HG02571 (cell line): ENCODE results near the gene BANP.
"Not testable (repeated sequence)": the region's sequence is repeated elsewhere in the genome, so short reads cannot be mapped to it uniquely, and the experiment has no call there.

ENCODE experiments used
- ATAC-seq: cut with Tn5 transposase; IDR thresholded peaks from one replicate; pipeline ENCODE4 v1.9.1; 2021; ENCODE audit warnings: mild to moderate bottlenecking, moderate library complexity; ENCODE audit not compliant: unreplicated experiment

BANP gene

DNA sequence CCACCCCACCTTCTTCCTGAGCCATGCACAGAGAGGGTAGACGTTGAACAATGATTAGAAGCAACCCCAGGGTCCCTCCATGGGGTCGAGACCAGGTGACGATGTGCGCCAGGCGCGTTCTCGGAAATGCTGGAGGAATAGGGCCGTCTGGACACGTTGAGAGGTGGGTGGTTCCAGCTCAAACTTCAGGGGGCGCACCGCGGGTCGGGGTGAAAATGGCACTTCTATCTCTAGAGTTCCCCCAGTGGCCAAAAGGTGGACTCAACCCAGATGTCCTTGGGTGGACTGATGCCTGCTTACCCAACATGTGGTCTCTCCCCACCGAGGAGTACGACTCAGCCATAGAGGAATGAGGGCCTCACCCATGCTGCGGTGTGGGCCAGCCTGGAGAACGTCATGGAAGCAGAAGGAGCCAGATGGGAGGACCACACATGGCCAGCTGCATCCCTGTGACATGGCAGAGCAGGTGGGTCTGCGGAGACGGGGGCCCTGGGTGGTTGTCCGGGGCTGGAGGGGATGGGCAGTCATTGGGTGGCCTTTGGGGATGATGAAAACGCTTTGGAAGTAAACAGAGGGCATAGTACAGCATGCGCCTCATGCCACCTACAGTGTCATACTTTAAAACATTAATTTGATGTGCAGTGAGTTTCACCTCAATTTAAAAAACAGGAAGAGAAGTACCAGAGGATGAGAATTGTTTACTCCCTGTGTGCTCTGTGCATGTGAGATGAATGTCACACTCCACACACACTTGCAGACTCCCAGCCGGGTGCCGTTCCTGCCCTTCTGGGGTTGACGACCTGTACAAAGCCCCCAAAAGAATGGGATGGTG lies 147.7 kb downstream of the BANP start:
- not testable (repeated sequence) for ATAC-seq

DNA sequence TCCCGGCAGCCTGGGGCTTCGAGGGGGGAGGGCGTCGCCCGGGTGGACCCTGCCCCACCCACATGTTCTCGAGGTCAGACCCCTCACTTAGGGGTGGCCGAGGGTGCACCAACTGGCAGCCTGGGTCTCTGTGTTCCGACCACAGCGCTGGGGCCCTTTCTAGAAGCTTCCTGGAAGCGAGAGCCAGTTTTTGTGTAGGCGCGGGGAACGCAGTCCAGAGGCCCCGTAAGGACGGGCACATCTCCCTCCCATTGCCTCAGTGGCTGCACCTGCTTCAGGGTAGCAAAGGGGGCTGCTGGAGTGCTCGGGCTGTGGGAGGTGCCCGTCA lies 148.3 kb downstream of the BANP start:
- ATAC-seq, result no peak

DNA sequence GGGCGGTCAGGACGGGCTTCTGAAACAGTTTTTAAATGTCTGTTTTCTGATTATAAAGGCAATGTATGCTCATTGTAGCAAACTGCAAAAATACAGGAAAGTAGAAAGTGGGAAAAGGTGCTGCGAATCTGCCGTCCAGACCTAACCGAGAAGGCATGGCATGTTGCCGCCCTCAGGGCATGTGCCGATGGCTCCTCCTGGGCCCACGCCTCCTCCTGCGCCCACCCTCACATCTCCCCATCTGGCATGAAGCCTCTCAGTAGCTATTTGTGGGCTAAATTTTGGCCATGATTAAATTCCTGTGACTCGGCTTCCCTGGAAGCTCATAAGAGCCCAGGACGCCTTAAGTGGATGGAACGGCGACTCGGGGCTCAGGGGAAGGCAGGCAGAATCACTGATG lies 148.7 kb downstream of the BANP start:
- not testable (repeated sequence) for ATAC-seq

DNA sequence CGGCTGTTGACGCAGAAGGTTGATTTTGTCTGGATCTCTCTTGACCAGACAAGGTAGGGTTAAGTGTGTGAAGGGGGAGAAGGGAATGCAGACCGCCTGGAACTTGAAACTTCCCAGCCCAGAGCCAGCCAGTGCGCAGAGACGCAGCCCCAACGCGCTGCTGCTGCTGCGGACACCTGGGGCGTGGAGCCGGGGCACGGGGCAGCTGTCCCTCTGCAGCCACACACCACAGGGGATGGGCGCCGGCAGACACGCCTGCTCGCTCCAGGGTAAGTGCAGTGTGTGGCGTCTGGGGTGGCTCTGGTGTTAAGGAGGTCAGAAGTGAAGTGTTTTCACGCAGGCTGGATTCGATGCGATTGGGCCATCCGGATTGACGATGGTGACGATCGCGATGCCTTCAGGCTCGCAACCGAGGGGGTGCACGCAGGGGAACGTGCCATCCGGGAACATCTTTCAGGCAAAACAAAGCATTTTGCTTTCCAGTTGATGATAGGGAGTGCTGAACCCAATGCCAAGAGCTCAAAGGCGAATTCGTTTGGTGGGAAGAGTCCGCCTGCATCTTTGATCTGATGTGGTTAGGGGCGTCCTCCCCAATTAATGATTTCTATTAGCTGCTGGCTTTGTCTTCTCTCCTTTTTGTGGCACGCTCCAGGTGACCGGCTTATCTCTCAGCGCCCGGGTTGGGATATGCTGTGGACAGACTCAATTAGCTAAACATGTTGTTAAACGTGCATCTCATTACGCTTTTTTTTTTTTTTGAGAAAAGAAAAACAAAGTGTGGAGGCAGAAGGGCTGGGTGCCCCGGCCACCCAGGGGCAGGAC lies 149.8 kb downstream of the BANP start:
- ATAC-seq, result not testable (repeated sequence)

DNA sequence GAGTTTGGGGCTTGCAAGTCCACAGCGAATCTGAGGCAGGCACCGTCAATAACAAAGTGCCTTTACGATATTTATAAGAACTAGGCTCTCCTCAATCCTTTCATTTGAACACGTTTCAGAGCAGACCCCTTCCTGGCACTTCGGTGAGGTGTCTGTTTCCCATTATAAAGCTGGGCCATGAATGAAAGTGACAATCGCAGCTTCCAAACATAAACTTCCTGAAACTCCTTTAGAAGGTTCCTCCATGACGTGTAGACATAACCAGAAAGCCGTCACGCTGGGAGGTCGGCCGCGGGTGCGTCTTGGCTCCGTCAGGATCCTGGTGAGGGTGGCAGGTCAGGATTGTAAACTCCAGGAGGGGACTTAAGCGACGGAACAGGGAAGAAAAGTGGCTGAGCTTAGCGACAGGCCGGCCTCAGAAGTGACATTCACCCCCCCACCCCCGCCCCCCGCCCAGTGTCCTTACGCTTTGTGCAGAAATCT lies 150.4 kb downstream of the BANP start:
- ATAC-seq, result not testable (repeated sequence)

DNA sequence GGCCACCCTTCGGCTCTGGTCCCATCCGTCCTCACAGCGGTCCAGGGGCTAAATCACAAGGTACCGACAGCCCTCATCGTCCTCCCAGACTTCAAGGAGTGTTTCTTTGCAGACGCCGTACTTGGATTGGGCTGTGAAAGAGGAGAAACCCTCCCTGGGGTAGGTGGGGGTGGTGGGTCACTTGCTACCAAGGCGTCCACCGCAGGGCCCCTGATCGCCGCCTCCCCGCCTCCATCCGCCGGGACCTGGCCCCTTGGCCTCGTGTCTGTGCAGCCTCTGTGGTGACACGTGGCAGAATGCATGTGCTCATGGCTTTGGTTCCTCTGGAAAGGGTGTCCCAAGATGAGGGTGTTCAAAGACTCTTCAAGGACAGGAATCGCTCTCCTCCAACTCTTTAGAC lies 151.4 kb downstream of the BANP start:
- ATAC-seq, result no peak

DNA sequence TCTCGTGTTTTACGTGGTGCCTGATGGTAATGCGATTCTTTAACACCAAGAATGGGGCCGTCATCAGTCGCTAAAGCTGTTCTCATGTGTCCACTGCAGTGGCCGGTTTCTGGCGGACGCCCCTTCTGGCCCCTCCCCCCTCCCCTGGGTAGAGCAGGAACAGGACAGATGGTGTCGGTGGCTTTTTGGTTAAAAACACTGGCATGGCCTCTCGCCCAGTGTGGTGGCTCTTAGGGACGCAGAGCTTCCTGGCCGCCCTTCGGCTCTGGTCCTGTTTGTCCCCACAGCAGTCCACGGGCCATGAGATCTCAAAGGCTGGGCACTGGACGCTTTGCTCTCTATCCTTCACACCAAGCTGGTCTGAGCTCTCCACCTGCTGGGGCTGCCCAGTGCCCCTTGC lies 151.8 kb downstream of the BANP start:
- ATAC-seq, result no peak

DNA sequence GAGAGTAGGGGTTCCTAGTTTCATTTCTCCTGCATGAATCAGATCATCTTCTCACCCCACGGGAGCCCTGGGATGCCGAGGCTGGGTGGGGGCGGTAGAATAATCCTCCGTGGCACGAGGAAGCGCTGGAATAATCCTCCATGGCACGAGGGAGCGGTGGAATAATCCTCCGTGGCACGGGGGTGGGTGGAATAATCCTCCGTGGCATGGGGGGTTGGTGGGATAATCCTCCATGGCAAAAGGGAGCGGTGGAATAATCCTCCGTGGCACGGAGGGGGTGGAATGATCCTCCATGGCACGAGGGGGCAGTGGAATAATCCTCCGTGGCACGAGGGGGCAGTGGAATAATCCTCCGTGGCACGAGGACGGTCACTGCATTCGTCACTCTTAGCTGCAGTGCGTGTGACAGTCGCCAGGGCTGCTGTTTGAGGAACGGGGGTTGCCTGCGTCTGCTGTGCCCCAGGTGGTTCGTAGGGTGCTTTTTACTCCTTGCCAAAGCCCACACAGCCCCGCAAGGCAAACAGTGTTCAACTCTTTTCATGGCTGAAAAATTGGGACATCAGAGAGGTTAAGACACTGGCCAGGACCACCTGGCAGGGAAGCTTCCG lies 152.5 kb downstream of the BANP start:
- ATAC-seq, result no peak

DNA sequence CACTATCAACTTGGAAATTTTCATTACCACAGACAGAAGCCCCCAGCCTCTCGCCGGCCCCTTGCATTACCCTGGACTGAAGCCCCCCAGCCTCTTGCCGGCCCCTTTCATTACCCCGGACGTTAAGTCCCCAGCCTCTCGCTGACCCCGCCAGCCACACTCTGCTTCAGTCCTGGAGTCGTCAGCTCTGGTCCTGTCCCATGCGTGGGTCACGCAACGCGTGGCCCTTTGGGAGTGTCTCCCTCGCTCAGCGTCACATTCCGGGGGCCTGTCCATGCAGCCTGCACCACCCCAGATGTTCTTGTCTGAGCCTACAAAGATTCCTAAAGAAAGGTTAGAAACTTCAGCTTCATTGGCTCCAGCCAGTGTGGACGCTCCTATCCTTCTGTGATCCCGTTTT lies 153.1 kb downstream of the BANP start:
- not testable (repeated sequence) for ATAC-seq

DNA sequence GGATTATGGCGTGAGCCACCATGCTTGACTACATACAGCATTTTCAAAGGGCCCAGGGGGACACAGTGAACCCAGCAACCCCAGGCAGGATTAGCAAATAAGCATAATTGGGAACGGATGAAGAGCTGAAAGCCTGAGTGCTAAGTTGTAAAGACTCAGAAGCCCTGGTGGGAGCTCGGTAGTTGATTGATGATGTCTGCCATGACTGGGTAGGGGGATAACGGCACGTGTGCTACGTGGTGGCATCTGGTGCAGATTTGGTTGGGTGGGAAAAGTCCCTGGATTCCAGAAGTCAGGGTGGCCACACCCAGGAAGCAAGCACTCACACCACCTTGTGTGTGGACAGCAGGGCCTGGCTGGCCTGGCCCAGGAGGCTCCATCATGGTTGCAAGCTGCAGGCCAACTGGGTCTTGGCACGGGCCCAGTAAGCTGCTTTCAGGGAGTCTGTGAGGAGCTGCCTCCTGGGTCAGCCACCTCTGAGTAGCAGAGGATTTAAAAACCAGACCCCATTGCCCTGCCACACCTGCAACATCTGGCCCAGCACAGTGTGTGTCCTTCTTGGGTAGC lies 154.4 kb downstream of the BANP start:
- not testable (repeated sequence) for ATAC-seq

DNA sequence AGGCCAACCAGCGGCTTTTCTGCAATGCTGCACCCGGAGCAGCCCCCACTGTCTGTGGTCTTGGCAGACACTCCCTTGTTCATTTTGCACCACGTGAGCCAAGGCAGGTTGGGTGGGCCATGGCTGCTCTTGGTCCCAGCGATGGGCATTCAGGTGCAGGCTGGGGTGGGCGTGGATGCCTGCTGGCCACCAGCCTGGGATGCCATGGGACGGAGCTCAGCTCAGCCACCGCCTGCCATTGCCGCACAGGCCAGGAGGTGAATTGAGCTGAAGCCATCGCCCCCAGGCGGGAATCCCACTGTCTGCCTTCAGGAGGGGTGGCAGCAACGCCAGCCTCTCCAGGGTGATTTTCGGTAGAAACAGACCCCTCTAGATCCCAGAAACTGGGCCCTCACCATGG lies 155.3 kb downstream of the BANP start:
- ATAC-seq, result not testable (repeated sequence)

DNA sequence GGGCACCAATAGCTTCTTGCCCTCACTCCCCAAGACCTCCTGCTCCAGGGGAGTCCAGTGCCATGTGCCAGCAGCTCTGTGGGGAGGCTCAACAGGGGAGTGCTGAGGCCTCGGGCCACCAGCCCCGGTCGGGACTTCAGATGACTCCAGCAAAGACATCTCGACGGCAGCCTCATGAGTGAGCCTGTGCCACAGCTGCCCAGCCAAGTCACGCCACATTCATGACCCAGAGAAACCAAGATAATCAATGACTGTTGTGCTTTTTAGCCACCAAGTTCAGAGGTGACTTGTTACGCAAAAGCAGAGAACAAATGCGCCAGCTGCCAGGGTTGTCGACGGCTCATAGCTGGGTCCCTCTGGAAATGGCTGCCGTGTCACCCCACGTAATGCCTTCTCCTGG lies 157.5 kb downstream of the BANP start:
- no peak for ATAC-seq

DNA sequence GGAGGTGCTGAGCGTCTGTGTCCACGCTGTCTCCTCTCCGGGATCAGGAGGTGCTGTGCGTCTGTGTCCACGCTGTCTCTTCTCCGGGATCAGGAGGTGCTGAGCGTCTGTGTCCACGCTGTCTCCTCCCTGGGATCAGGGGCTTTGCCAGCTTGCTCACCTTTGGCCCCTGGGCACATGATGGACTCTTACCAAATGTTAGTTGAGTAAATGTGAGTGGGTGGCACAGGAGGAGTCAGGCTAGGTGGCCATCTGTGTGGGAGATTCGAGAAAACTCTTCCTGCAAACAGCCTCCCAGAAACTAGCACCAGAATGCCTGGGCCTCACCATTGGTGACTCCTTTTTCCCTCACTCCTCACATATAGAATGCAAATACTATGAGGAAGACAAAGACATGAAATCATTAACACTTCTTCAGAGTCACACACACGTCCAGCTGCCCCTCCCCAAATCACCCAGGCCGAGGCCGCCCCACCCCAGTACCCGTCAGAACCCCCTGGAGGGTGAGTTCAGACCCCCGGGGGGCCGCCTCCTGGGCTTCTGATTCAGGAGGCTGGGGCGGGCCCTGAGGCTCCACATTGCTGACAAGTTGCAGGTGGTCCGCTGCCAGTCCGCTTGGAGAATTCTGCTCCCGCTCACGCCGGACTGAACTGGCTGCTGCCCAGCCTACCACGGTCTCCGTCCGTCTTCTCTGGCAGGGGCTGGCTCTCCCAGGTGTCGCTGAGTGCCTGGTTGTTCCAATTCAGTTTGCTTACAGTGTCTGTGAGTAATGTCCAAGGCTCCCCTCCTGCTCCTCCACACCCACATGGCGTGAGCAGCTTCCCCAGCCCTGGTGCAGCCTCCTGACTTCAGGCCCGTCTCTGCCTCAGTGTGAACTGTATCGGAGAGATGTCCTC lies 158.7 kb downstream of the BANP start:
- ATAC-seq, result not testable (repeated sequence)

DNA sequence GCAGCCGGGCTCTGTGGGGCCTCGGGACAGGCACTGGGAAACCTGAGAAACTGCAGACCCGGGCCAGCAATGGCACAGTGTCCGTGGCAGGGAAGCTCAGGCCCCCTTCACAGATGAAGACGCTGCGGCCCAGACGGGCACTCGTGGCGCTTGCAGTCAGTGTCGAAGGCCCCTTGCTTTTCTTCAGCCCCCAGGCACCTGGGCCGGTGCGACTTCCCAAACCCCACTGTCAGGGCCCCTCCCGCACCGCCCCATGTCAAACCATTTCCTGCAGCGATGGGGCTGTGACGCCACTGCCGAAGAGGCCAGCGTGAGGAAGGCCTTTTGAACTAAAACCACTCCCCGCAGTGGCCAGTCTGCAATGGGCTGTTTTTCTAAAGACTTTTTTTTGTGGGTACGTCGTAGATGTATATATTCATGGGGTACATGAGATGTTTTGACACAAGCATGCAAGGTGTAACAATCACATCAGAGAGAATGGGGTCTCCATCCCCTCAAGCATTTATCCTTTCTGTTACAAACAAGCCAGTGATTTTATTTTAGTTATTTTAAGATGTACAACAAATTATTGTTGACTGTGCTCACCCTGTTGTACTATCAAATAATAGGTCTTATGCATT lies 159.8 kb downstream of the BANP start:
- ATAC-seq, result not testable (repeated sequence)

DNA sequence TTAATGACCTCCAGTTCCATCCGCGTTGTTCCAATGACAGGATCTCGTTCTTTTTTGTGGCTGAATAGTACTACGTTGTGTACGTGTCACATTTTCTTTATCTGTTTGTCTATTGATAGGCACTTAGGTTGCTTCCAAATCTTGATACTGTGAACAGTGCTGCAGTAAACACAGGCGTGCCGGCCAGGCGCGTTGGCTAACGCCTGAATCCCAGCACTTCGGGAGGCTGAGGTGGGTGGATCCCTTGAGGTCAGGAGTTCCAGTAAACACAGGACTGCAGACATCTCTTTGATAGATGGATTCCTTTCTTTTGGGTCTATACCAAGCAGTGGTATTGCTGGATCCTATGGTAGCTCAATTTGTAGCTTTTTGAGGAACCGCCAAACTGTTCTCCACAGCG lies 160.7 kb downstream of the BANP start:
- ATAC-seq, result not testable (repeated sequence)

DNA sequence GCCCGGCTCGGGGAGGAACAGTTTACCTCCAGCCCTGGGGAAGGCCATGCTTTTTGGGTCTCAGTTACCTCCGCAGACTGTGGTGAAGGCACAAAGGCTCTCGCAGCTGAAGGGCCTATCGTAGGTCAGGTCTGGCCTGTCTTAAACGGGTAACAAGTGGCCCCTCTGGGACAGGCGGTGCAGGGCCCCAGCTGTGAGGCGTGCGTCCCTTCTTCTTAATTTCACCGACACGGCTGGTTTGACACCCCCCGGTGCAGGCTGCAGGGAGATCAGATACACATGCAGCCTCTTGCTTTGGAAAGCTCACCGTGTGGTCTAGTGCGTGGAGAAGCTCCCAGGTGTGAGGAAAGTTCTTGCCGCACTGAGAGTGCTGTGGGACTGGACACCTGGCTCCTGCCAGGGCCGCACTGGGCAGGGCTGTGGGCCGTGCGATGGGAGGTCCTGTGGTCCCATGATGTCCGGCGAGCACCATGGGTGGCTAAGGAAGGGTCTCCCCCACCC lies 162.4 kb downstream of the BANP start:
- no peak for ATAC-seq

DNA sequence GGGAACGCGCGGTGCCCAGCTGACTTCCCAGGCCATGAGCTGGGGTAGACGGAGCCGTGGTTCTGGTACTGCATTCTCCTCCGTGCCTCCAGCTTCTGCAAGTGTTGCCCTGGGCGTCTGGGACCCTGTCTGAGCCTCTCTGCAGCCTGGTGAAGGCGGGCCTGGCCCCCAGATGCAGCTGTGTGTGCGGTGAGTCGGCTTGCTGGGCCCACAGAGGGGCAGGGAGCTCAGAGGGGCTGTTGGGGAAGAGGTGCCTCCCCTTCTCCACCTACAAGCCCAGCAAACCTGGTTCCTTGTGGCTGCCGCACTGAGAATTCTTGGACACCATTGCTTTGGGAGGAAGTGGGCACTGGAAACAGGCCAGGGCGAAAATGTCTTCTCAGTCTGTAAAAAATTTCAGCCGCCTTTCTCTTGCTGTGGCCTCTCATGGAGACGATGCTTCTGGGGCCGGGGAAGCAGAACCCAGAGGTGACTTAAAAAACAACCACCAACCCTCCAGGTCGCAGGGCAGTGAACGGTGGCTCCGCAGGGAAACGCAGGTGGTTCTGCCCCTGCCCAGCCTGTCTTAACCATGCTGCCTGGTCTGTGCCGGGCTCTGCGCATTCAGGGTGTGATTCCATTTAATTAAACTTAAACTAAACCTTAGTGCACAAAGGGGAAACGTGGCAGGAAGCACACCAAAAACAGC lies 163.5 kb downstream of the BANP start:
- not testable (repeated sequence) for ATAC-seq

DNA sequence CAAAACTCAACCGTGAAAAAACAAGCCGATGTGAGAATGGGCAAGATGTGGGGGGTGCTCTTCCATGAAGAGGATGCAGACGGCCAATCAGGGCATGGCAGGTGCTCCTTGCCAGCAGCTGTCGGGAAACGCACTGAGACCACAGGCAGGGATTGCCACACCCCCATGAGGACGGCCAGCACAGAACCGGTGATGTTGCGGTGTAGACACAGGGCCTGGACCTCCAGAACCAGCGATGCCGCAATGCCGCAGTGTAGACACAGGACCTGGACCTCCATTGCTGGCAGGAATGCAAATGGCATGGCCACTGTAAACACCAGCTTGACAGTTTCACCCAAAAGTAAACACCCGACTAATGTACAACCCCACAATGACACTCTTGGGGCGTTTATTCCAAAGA lies 164.9 kb downstream of the BANP start:
- ATAC-seq, result no peak

DNA sequence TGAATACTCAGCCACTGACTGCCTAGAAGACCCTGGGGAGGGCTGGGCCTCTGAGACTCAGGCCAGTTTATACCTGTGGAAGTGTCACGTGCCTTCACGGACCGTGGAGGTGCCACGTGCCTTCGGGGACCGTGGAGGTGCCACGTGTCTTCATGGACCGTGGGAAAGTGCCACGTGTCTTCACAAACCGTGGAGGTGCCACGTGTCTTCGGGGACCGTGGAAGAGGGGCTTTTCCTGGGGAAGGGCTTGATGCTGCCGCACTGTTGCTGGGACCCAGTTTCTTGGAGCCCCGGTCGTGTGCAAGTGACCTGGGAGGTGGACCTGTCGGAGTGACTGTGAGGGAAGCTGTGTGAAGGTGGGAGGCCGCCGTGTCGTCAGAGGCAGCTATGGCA lies 166.2 kb downstream of the BANP start:
- no peak for ATAC-seq
